Caco-2 (cell line): ENCODE results near the gene HAUS2. TPM values are rescaled to one million over a fixed set of nuclear protein-coding genes. Genes with fewer than 3 reads are reported as not detected.
"Not testable (repeated sequence)": the region's sequence is repeated elsewhere in the genome, so short reads cannot be mapped to it uniquely, and the experiment has no call there.

Experiments
- BruUV-seq: library from RNA; stranded (reverse); fragments of 400-500 nt; replicated peaks from 2 replicates; lab custom pipeline; 2021; lab: Mats Ljungman, UMichigan
- CTCF ChIA-PET: fragments of 300-600 bp; sonication (Branson Sonifier 250); formaldehyde crosslinking; loops from one replicate; lab custom pipeline; 2022; ENCODE audit warnings: antibody characterized with exemption; lab: Charles Lee
- POLR2A ChIA-PET: fragments of 300-600 bp; sonication (Branson Sonifier 250); formaldehyde crosslinking; loops from one replicate; lab custom pipeline; 2022; ENCODE audit warnings: antibody characterized with exemption; lab: Charles Lee
- DNase-seq, 2 experiments: peaks; one replicate each; pipeline versions ENCODE4 v3.0.0 to v3.0.0-alpha.2; 2020 to 2022
- H3K27me3 ChIP-seq: replicated peaks from 2 replicates; pipeline ENCODE4 v1.6.0; 2011; ENCODE audit warnings: low read length; ENCODE audit not compliant: control insufficient read depth, insufficient read depth
- H3K36me3 ChIP-seq: 2 replicates; pipeline ENCODE4 v1.5.1; 2011; ENCODE audit warnings: low read length; ENCODE audit not compliant: control insufficient read depth, insufficient read depth
- H3K4me1 ChIP-seq: fragments of 250-450 bp; sonication (Bioruptor Pico); 2 replicates; pipeline ENCODE4 v1.5.1; 2020; ENCODE audit warnings: mild to moderate bottlenecking
- H3K4me3 ChIP-seq: 2 replicates; pipeline ENCODE4 v1.5.1; 2011; ENCODE audit warnings: low read depth, mild to moderate bottlenecking, control low read depth, low read length
- H3K9me3 ChIP-seq: fragments of 250-450 bp; sonication (Bioruptor Pico); 2 replicates; pipeline ENCODE4 v1.5.1; 2020; ENCODE audit warnings: mild to moderate bottlenecking, moderate library complexity
- H3K27ac Mint-ChIP-seq: one replicate; pipeline ENCODE4 v1.8.0; 2022; ENCODE audit warnings: mixed read lengths; ENCODE audit not compliant: unreplicated experiment
- H3K27me3 Mint-ChIP-seq: one replicate; pipeline ENCODE4 v1.8.0; 2022; ENCODE audit warnings: mixed read lengths; ENCODE audit not compliant: insufficient read depth, unreplicated experiment
- H3K36me3 Mint-ChIP-seq: one replicate; pipeline ENCODE4 v1.8.0; 2022; ENCODE audit warnings: mild to moderate bottlenecking, mixed read lengths; ENCODE audit not compliant: insufficient read depth, unreplicated experiment
- H3K4me1 Mint-ChIP-seq: one replicate; pipeline ENCODE4 v1.8.0; 2022; ENCODE audit warnings: low read depth, mixed read lengths; ENCODE audit not compliant: unreplicated experiment
- H3K4me3 Mint-ChIP-seq: one replicate; pipeline ENCODE4 v1.8.0; 2022; ENCODE audit warnings: mild to moderate bottlenecking, moderate library complexity, mixed read lengths; ENCODE audit not compliant: unreplicated experiment
- H3K9me3 Mint-ChIP-seq: one replicate; pipeline ENCODE4 v1.8.0; 2022; ENCODE audit warnings: mixed read lengths; ENCODE audit not compliant: unreplicated experiment
- CTCF ChIP-seq, 2 experiments: fragments of 200-600 bp in 1 of 2; IDR thresholded peaks; 1 replicate in 1 of 2; 2 replicates in 1 of 2; pipeline versions ENCODE4 v1.5.1 to v1.8.0; 2011 to 2022; ENCODE audit warnings: antibody characterized with exemption in 1 of 2, control low read depth in 1 of 2, inconsistent platforms in 1 of 2, low read depth in 1 of 2, low read length in 1 of 2, mild to moderate bottlenecking in 1 of 2, moderate library complexity in 1 of 2; ENCODE audit not compliant: insufficient read depth in 1 of 2, severe bottlenecking in 1 of 2, unreplicated experiment in 1 of 2
- intact Hi-C: fragments of 100-400 bp; cut with micrococcal nuclease; formaldehyde crosslinking; loops from one replicate; pipeline ENCODE4 v1.10.0; 2022; ENCODE audit not compliant: unreplicated experiment
- total RNA-seq: library from RNA; stranded (reverse); gene quantifications from 2 replicates; pipeline ENCODE4 v1.2.3, GENCODE V29; 2022

The HAUS2 gene
- total RNA-seq, 1 experiment from 2014 or later = 35.7 TPM

DNA sequence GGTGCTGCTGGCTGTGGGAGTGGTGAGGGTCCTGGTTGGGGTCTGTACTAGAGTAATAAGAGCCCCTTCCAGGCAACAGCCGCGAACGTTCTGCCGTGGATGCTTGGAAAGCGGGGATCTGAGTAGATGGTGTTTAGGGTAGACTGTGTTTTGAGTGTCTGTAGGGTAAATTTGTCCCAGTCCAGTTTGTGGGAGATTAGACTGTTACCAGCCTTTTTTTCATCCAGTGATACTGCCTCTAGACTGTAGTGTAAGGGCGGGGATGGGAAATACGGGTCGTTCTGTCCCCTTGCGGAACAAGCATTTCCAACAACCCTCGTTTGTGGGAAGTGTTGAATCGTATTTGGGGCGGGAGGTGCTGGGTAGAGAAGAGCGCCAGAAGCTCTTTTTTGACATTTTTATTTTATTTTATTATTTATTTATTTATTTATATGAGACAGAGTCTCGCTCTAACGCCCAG, 424 bp downstream of the HAUS2 start:
- TF ChIP-seq CTCF (IDR thresholded peaks at IDR 0.05; ENCODE audit: insufficient read depth in 1 of 2, low read depth in 1 of 2, low read length in 1 of 2, severe bottlenecking in 1 of 2, unreplicated experiment in 1 of 2) = no peak
- BruUV-seq = TSS peak; percentile 61
- no peaks in the 10 kb centered on the region for H3K9me3 ChIP-seq
- Mint-ChIP-seq H3K4me1 (peaks cover 28% of the 10 kb centered on the region), H3K9me3 (no peaks in the 10 kb centered on the region), H3K36me3 (peaks cover 43% of the 10 kb centered on the region), H3K4me3 (peak overlapping the region; percentile 96), H3K27me3 (no peaks in the 10 kb centered on the region), H3K27ac (peak overlapping the region; percentile 99)
- intact Hi-C loops = loop anchor here (2.0 kb wide), 1 partner anchor 54 kb away; the partner anchor contains the start of gene SNAP23
- ChIA-PET POLR2A (interaction anchor here (1.6 kb wide), 1 partner anchor 26 kb away, joined by 8 read pairs; the partner anchor contains the start of gene STARD9), CTCF (interaction anchor here (0.6 to 1.1 kb wide), 2 partner anchors 42 to 827 kb away, joined by 4 read pairs; no protein-coding TSS in a partner anchor)
- H3K4me1 ChIP-seq = no peaks in the 10 kb centered on the region
- H3K36me3 ChIP-seq = peaks cover 2% of the 10 kb centered on the region; the same call in 1 of the 2 replicates
- H3K4me3 ChIP-seq = peak overlapping the region; percentile 97
- peak in 1 of 2 experiments; percentile 42 for DNase-seq
- H3K27me3 ChIP-seq = no peaks in the 10 kb centered on the region

GRCh38 chr15:42549741-42550392, 1.2 kb downstream of the HAUS2 start:
- Mint-ChIP-seq H3K4me1 (peaks cover 28% of the 10 kb centered on the region), H3K9me3 (no peaks in the 10 kb centered on the region), H3K27ac (peak overlapping the region; percentile 36), H3K27me3 (no peaks in the 10 kb centered on the region), H3K36me3 (peaks cover 43% of the 10 kb centered on the region), H3K4me3 (peak overlapping the region; percentile 96)
- CTCF ChIA-PET = no interaction called here
- no TSS peak for BruUV-seq
- intact Hi-C loops = loop anchor here (2.0 kb wide), 1 partner anchor 55 kb away; the partner anchor contains the start of gene SNAP23
- POLR2A ChIA-PET = no interaction called here
- no peak for DNase-seq
- Histone ChIP-seq H3K36me3 (no peaks in the 10 kb centered on the region), H3K27me3 (no peaks in the 10 kb centered on the region), H3K4me1 (no peaks in the 10 kb centered on the region), H3K9me3 (no peaks in the 10 kb centered on the region), H3K4me3 (peak overlapping the region; percentile 97)
- TF ChIP-seq CTCF (IDR thresholded peaks at IDR 0.05; ENCODE audit: insufficient read depth in 1 of 2, low read depth in 1 of 2, low read length in 1 of 2, severe bottlenecking in 1 of 2, unreplicated experiment in 1 of 2) = no peak

DNA sequence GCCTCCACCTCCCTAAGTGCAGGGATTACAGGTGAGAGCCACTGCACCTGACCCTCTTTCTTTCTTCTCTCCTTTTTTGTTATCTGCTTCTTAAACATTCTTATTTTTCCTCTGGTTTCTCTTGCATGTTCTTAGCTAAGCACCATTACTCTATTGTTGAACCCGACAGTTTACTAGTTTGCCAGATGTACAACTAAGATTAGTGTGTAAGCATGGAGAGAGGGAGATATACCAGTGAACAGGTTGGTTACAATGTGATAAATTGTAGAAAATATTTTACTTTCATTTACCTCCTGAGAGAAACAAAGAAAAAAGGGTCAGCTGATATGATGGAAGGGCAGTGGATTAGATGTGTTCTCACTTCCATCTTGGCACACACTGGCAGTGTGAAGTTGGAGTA, 4.9 kb downstream of the HAUS2 start:
- Mint-ChIP-seq H3K27me3 (no peaks in the 10 kb centered on the region), H3K4me1 (peaks cover 8% of the 10 kb centered on the region), H3K36me3 (peaks cover 23% of the 10 kb centered on the region), H3K9me3 (no peaks in the 10 kb centered on the region), H3K4me3 (no peak overlapping the region), H3K27ac (no peak overlapping the region)
- H3K27me3 ChIP-seq = no peaks in the 10 kb centered on the region
- H3K9me3 ChIP-seq = no peaks in the 10 kb centered on the region
- DNase-seq = no peak
- intact Hi-C loops = no loop called here
- no peaks in the 10 kb centered on the region for H3K4me1 ChIP-seq
- TF ChIP-seq CTCF (IDR thresholded peaks at IDR 0.05; ENCODE audit: insufficient read depth in 1 of 2, low read depth in 1 of 2, low read length in 1 of 2, severe bottlenecking in 1 of 2, unreplicated experiment in 1 of 2) = no peak
- H3K4me3 ChIP-seq = no peak overlapping the region
- ChIA-PET CTCF (no interaction called here), POLR2A (interaction anchor here (1.0 kb wide), 1 partner anchor 22 kb away, joined by 3 read pairs; the partner anchor contains the start of gene STARD9)
- BruUV-seq = no TSS peak
- no peaks in the 10 kb centered on the region for H3K36me3 ChIP-seq

- peaks cover 21% of the 10 kb centered on the region for H3K36me3 Mint-ChIP-seq
- CTCF ChIA-PET, H3K4me1 ChIP-seq, H3K4me3 ChIP-seq, BruUV-seq, H3K27me3 Mint-ChIP-seq, H3K27me3 ChIP-seq, DNase-seq, H3K36me3 ChIP-seq, H3K9me3 ChIP-seq, H3K4me3 Mint-ChIP-seq, H3K9me3 Mint-ChIP-seq, H3K4me1 Mint-ChIP-seq, H3K27ac Mint-ChIP-seq, intact Hi-C loops: not testable (repeated sequence)
- POLR2A ChIA-PET = interaction anchor here (0.6 kb wide), 2 partner anchors 61 to 573 kb away, joined by 3 read pairs; no protein-coding TSS in a partner anchor
Observed at GRCh38 chr15:42556550-42557207, 8.0 kb downstream of the HAUS2 start.
